Endothelial cell of umbilical vein (primary cell): ENCODE data around the gene KCNH1. TPM values are rescaled to one million over a fixed set of nuclear protein-coding genes. Genes with fewer than 3 reads are reported as not detected.

Experiments
- BruUV-seq: library from RNA; stranded (reverse); fragments of 400-500 nt; replicated peaks from 2 replicates; lab custom pipeline; 2021; lab: Mats Ljungman, UMichigan
- CTCF ChIA-PET: fragments of 300-600, 350-600 bp; sonication (Branson Sonifier 250); formaldehyde crosslinking; loops from one replicate; lab custom pipeline; 2021; ENCODE audit warnings: antibody characterized with exemption, inconsistent platforms; lab: Charles Lee
- POLR2A ChIA-PET: fragments of 300-600, 350-600 bp; sonication (Branson Sonifier 250); formaldehyde crosslinking; loops from one replicate; lab custom pipeline; 2021; ENCODE audit warnings: antibody characterized with exemption, inconsistent platforms; lab: Charles Lee
- DNase-seq: peaks from one replicate; pipeline ENCODE4 v3.0.0-alpha.2; 2011; ENCODE audit warnings: low read depth, low spot score
- FAIRE-seq: peaks from 2 replicates; lab custom pipeline; 2011; peaks lifted over from hg19 to GRCh38; lab: Jason Lieb, UNC
- H2AFZ ChIP-seq: 2 replicates; pipeline ENCODE4 v1.6.0; 2012; ENCODE audit warnings: low read depth, low read length, control low read depth, inconsistent platforms
- H3K27ac ChIP-seq: 2 replicates; pipeline ENCODE4 v1.5.1; 2011; ENCODE audit warnings: low read depth, mild to moderate bottlenecking, control low read depth, low read length, moderate library complexity; ENCODE audit not compliant: insufficient read depth
- H3K27me3 ChIP-seq, 2 experiments: 2 replicates each; pipeline versions ENCODE4 v1.6.0 to v1.6.1; 2011; ENCODE audit warnings: low read length in 2 of 2, mixed read lengths in 1 of 2; ENCODE audit not compliant: control insufficient read depth in 2 of 2, insufficient read depth in 2 of 2
- H3K36me3 ChIP-seq, 2 experiments: 2 replicates in 1 of 2; 3 replicates in 1 of 2; pipeline ENCODE4 v1.5.1; 2011; ENCODE audit warnings: low read length in 2 of 2, mild to moderate bottlenecking in 1 of 2, moderate library complexity in 1 of 2; ENCODE audit not compliant: control insufficient read depth in 2 of 2, insufficient read depth in 2 of 2; ENCODE audit errors: extremely low read depth in 1 of 2
- H3K4me1 ChIP-seq: 3 replicates; pipeline ENCODE4 v1.5.1; 2011; ENCODE audit warnings: mild to moderate bottlenecking, low read length; ENCODE audit not compliant: control insufficient read depth, insufficient read depth; ENCODE audit errors: extremely low read depth
- H3K4me2 ChIP-seq: 2 replicates; pipeline ENCODE4 v1.6.1; 2011; ENCODE audit warnings: low read length, control low read depth, mixed read lengths; ENCODE audit not compliant: insufficient read depth
- H3K4me3 ChIP-seq, 3 experiments: fragments of 200-600 bp in 1 of 3; sonication (generic), shearing (Covaris generic) in 1 of 3; replicated peaks in 1 of 3; 2 replicates each; pipeline ENCODE4 v1.5.1; 2011 to 2016; ENCODE audit warnings: control low read depth in 3 of 3, low read length in 3 of 3, mild to moderate bottlenecking in 2 of 3, inconsistent platforms in 1 of 3, low read depth in 1 of 3, moderate library complexity in 1 of 3; ENCODE audit not compliant: insufficient read depth in 1 of 3
- H3K79me2 ChIP-seq: 2 replicates; pipeline ENCODE4 v1.6.0; 2012; ENCODE audit warnings: low read length, inconsistent platforms; ENCODE audit not compliant: control insufficient read depth, insufficient read depth
- H3K9ac ChIP-seq: replicated peaks from 2 replicates; pipeline ENCODE3; 2011; ENCODE audit warnings: low read length, control low read depth; ENCODE audit not compliant: insufficient read depth; ENCODE audit errors: extremely low read depth
- H3K9me1 ChIP-seq: replicated peaks from 3 replicates; pipeline ENCODE4 v1.6.0; 2011; ENCODE audit warnings: mild to moderate bottlenecking, low read length; ENCODE audit not compliant: control insufficient read depth, insufficient read depth; ENCODE audit errors: extremely low read depth
- H3K9me3 ChIP-seq: replicated peaks from 2 replicates; pipeline ENCODE4 v1.5.1; 2012; ENCODE audit warnings: low read length, inconsistent platforms; ENCODE audit not compliant: control insufficient read depth, insufficient read depth
- H4K20me1 ChIP-seq: replicated peaks from 2 replicates; pipeline ENCODE3; 2011; ENCODE audit warnings: mild to moderate bottlenecking, low read length; ENCODE audit not compliant: control insufficient read depth, insufficient read depth; ENCODE audit errors: extremely low read depth
- EZH2 ChIP-seq: IDR thresholded peaks from 2 replicates; pipeline ENCODE4 v1.6.1; 2012; ENCODE audit warnings: borderline replicate concordance, low read depth, mild to moderate bottlenecking, moderate library complexity, low read length, inconsistent platforms; ENCODE audit not compliant: severe bottlenecking
- FOS ChIP-seq: IDR thresholded peaks from 2 replicates; pipeline ENCODE4 v1.6.1; 2011; ENCODE audit warnings: mild to moderate bottlenecking, low read length, moderate library complexity, borderline replicate concordance; ENCODE audit not compliant: insufficient read depth
- GATA2 ChIP-seq: IDR thresholded peaks from 2 replicates; pipeline ENCODE4 v1.7.0; 2011; ENCODE audit warnings: low read depth, mild to moderate bottlenecking, moderate library complexity, mixed read lengths, low read length; ENCODE audit not compliant: insufficient read length, insufficient read depth
- JUN ChIP-seq: IDR thresholded peaks from 2 replicates; pipeline ENCODE4 v1.6.1; 2011; ENCODE audit warnings: borderline replicate concordance, low read depth; ENCODE audit not compliant: insufficient read length, insufficient read depth
- MYC ChIP-seq: IDR thresholded peaks from one replicate; pipeline ENCODE4 v1.6.1; 2011; ENCODE audit warnings: mild to moderate bottlenecking, low read depth, low read length
- POLR2A ChIP-seq: IDR thresholded peaks from 2 replicates; pipeline ENCODE4 v1.6.1; 2012; ENCODE audit warnings: low read depth, mild to moderate bottlenecking, control low read depth, low read length
- POLR2AphosphoS5 ChIP-seq: IDR thresholded peaks from 2 replicates; pipeline ENCODE4 v1.6.1; 2012; ENCODE audit warnings: low read depth, mild to moderate bottlenecking, control low read depth, low read length, moderate library complexity; ENCODE audit not compliant: insufficient read depth
- dilution Hi-C: fragments of 300-500 bp; cut with MboI; formaldehyde crosslinking; loops from one replicate; pipeline ENCODE4 v1.15.0; 2019; ENCODE audit warnings: low sequenced_read_pairs; ENCODE audit not compliant: extremely low pct_ligation_motif_present
- intact Hi-C: fragments of 100-400 bp; cut with micrococcal nuclease; formaldehyde crosslinking; loops from one replicate; pipeline ENCODE4 v1.10.0; 2022
- polyA plus RNA-seq, 4 experiments: library from polyadenylated mRNA; depleted of rRNA in 3 of 4; stranded (reverse) in 3 of 4; unstranded in 1 of 4; fragments of >200 nt; gene quantifications; 2 replicates each; pipeline versions ENCODE4 v1.2.1 to v1.2.3, GENCODE V29; 2011 to 2012; ENCODE audit warnings: missing spikeins in 1 of 4
- total RNA-seq: library from RNA; stranded (reverse); gene quantifications from 2 replicates; pipeline ENCODE4 v1.2.3, GENCODE V29; 2021
- TF ChIP-seq, protein P1 (sequence below), 2 donors: IDR thresholded peaks; 1 replicate in 1 of 2; 2 replicates in 1 of 2; pipeline ENCODE4 v1.5.1; 2011; ENCODE audit warnings: low read length in 2 of 2, mild to moderate bottlenecking in 2 of 2, moderate library complexity in 2 of 2, control low read depth in 1 of 2, inconsistent platforms in 1 of 2, low read depth in 1 of 2; ENCODE audit not compliant: insufficient read depth in 1 of 2; ENCODE audit errors: extremely low read depth in 1 of 2
- TF ChIP-seq, protein P2 (sequence below): IDR thresholded peaks from 2 replicates; pipeline ENCODE4 v1.6.1; 2011; ENCODE audit not compliant: insufficient read depth, insufficient read length

Gene KCNH1
- total and polyA plus RNA-seq, 2 donors (not counting 3 experiments of a cell fraction or from before 2014, with no cell fraction given), result not detected

DNA sequence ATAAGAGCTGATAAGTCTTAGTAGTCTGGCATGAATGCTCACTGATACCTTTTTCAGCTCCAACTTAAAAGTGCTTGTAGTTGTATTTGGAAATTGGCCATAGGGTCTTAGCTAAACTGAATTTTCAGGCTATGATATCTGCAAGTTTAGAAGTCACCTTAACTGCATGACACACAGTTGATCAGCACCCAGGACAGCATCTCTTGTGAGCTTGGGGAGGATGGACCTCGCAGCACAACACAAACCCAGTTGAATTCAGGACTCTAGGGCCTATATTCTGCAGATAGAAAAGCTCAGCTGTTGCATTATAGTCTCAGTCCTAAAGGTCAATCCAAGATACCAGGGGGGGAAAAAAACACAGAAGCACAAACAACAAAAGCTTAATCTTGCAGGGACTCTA, 394.3 kb downstream of the KCNH1 start:
- CTCF ChIA-PET, result no interaction called here
- DNase-seq (no peak), FAIRE-seq (no peak)
- Histone ChIP-seq H3K4me3 (no peak overlapping the region), H2AFZ (no peak overlapping the region), H3K27ac (no peak overlapping the region), H3K36me3 (no peaks in the 10 kb centered on the region), H3K27me3 (no peaks in the 10 kb centered on the region), H3K79me2 (no peaks in the 10 kb centered on the region), H3K9me1 (no peaks in the 10 kb centered on the region), H3K9me3 (peaks cover 2% of the 10 kb centered on the region), H4K20me1 (no peaks in the 10 kb centered on the region), H3K4me2 (no peak overlapping the region), H3K9ac (no peak overlapping the region), H3K4me1 (no peaks in the 10 kb centered on the region)
- BruUV-seq, result no TSS peak
- intact Hi-C loops (no loop called here), dilution Hi-C loops (no loop called here)
- POLR2A ChIA-PET, result no interaction called here
- no peak for TF ChIP-seq GATA2
- no peak for TF ChIP-seq MYC
- no peak for TF ChIP-seq EZH2

DNA sequence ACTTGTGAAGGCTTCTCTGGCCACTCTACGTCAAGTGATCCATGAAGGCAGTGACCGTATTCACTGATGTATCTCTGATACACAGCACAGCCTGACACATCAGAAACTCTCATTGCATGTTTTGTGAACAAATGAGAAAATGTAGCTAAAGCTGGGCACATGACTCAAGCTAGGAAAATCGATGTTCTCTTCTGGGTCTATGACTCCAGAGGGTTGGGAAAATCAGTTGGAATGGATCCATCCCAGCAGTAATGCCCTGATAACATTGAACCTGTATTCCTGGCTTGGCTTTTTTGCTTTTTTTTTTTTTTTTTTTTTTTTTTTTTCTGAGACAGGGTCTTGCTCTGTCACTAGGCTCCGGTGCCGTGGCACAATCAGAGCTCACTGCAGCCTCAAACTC, 395.7 kb downstream of the KCNH1 start:
- H3K27me3 ChIP-seq, result no peaks in the 10 kb centered on the region
- no peaks in the 10 kb centered on the region for H4K20me1 ChIP-seq
- H3K4me3 ChIP-seq, result no peak overlapping the region
- no peaks in the 10 kb centered on the region for H3K4me1 ChIP-seq
- no peak for FAIRE-seq
- no peak overlapping the region for H3K9ac ChIP-seq
- no peak overlapping the region for H3K4me2 ChIP-seq
- H3K79me2 ChIP-seq, result no peaks in the 10 kb centered on the region
- TF ChIP-seq EZH2 (no peak), JUN (no peak), MYC (no peak), POLR2A (no peak), FOS (no peak), GATA2 (no peak), POLR2AphosphoS5 (no peak)
- TF ChIP-seq, protein P1, sequence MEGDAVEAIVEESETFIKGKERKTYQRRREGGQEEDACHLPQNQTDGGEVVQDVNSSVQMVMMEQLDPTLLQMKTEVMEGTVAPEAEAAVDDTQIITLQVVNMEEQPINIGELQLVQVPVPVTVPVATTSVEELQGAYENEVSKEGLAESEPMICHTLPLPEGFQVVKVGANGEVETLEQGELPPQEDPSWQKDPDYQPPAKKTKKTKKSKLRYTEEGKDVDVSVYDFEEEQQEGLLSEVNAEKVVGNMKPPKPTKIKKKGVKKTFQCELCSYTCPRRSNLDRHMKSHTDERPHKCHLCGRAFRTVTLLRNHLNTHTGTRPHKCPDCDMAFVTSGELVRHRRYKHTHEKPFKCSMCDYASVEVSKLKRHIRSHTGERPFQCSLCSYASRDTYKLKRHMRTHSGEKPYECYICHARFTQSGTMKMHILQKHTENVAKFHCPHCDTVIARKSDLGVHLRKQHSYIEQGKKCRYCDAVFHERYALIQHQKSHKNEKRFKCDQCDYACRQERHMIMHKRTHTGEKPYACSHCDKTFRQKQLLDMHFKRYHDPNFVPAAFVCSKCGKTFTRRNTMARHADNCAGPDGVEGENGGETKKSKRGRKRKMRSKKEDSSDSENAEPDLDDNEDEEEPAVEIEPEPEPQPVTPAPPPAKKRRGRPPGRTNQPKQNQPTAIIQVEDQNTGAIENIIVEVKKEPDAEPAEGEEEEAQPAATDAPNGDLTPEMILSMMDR (IDR thresholded peaks at IDR 0.05; ENCODE audit: extremely low read depth in 1 of 2, insufficient read depth in 1 of 2, low read depth in 1 of 2, low read length in 2 of 2), result no peak
- TF ChIP-seq, protein P2, sequence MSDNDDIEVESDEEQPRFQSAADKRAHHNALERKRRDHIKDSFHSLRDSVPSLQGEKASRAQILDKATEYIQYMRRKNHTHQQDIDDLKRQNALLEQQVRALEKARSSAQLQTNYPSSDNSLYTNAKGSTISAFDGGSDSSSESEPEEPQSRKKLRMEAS, result no peak
- intact Hi-C loops (no loop called here), dilution Hi-C loops (no loop called here)
- H3K9me1 ChIP-seq, result no peaks in the 10 kb centered on the region
- H3K9me3 ChIP-seq, result peaks cover 2% of the 10 kb centered on the region
- POLR2A ChIA-PET, result no interaction called here
- H3K36me3 ChIP-seq, result no peaks in the 10 kb centered on the region
- CTCF ChIA-PET, result no interaction called here
- H3K27ac ChIP-seq, result no peak overlapping the region
- DNase-seq, result no peak
- BruUV-seq, result no TSS peak
- no peak overlapping the region for H2AFZ ChIP-seq
